Neural cell (in vitro differentiated cells): ENCODE data around the gene MMADHC. TPM values are rescaled to one million over a fixed set of nuclear protein-coding genes. Genes with fewer than 3 reads are reported as not detected.

Source experiments
- H2AFZ ChIP-seq: fragments of 200-600, 300-800 bp; sonication (generic), shearing (Covaris generic); 2 replicates; pipeline ENCODE4 v1.6.0; 2014; ENCODE audit warnings: low read depth, mild to moderate bottlenecking, antibody characterized with exemption, low read length, moderate library complexity
- H3F3A ChIP-seq: fragments of 200-600 bp; shearing (Covaris generic); 2 replicates; pipeline ENCODE4 v1.6.1; 2016; ENCODE audit warnings: mild to moderate bottlenecking, moderate library complexity, mixed read lengths, antibody characterized with exemption, low read length; ENCODE audit not compliant: insufficient read depth, poor library complexity, severe bottlenecking
- H3K27ac ChIP-seq: fragments of 200-600, 300-800 bp; sonication (generic), shearing (Covaris generic); 2 replicates; pipeline ENCODE4 v1.5.1; 2014; ENCODE audit warnings: mild to moderate bottlenecking, low read length, moderate library complexity
- H3K27me3 ChIP-seq: fragments of 300-800, 200-600 bp; sonication (generic), shearing (Covaris generic); 2 replicates; pipeline ENCODE4 v1.6.0; 2014; ENCODE audit warnings: mild to moderate bottlenecking, low read depth, low read length, moderate library complexity; ENCODE audit not compliant: insufficient read depth
- H3K36me3 ChIP-seq: fragments of 300-800, 200-600 bp; sonication (generic), shearing (Covaris generic); 2 replicates; pipeline ENCODE4 v1.5.1; 2014; ENCODE audit warnings: mild to moderate bottlenecking, antibody characterized with exemption, low read length, moderate library complexity; ENCODE audit not compliant: insufficient read depth
- H3K4me2 ChIP-seq: fragments of 300-800, 200-600 bp; sonication (generic), shearing (Covaris generic); 2 replicates; pipeline ENCODE4 v1.6.0; 2014; ENCODE audit warnings: mild to moderate bottlenecking, low read length
- H3K4me3 ChIP-seq: fragments of 300-800, 200-600 bp; sonication (generic), shearing (Covaris generic); 2 replicates; pipeline ENCODE4 v1.5.1; 2014; ENCODE audit warnings: mild to moderate bottlenecking, low read length, moderate library complexity
- H3K79me2 ChIP-seq: fragments of 200-600 bp; shearing (Covaris generic); replicated peaks from 2 replicates; pipeline ENCODE4 v1.6.0; 2014; ENCODE audit warnings: mild to moderate bottlenecking, low read length, moderate library complexity; ENCODE audit not compliant: insufficient read depth
- H3K9ac ChIP-seq: fragments of 300-800, 200-600 bp; sonication (generic), shearing (Covaris generic); 2 replicates; pipeline ENCODE4 v1.6.1; 2016; ENCODE audit warnings: mild to moderate bottlenecking, low read length, mixed read lengths
- H3K9me2 ChIP-seq: fragments of 200-600 bp; shearing (Covaris generic); 2 replicates; pipeline ENCODE4 v1.6.1; 2016; ENCODE audit warnings: mild to moderate bottlenecking, low read length, mixed read lengths; ENCODE audit not compliant: insufficient read depth
- H3K9me3 ChIP-seq: fragments of 200-600, 300-800 bp; sonication (generic), shearing (Covaris generic); 2 replicates; pipeline ENCODE4 v1.6.1; 2016; ENCODE audit warnings: mild to moderate bottlenecking, mixed run types, low read length, moderate library complexity, mixed read lengths
- H4K20me1 ChIP-seq: fragments of 200-600 bp; shearing (Covaris generic); 2 replicates; pipeline ENCODE4 v1.6.1; 2016; ENCODE audit warnings: mild to moderate bottlenecking, mixed run types; ENCODE audit not compliant: insufficient read depth
- CTCF ChIP-seq: fragments of 450-650 bp; IDR thresholded peaks from 2 replicates; pipeline ENCODE4 v1.5.1; 2014; ENCODE audit warnings: antibody characterized with exemption, mild to moderate bottlenecking, moderate library complexity; ENCODE audit not compliant: poor library complexity, severe bottlenecking
- EP300 ChIP-seq: fragments of 450-650 bp; conservative IDR thresholded peaks from 2 replicates; pipeline ENCODE4 v1.6.1; 2014; ENCODE audit warnings: antibody characterized with exemption, mild to moderate bottlenecking, moderate library complexity; ENCODE audit not compliant: poor library complexity, severe bottlenecking
- EZH2 ChIP-seq: fragments of 200-600, 300-800 bp; shearing (Covaris generic), sonication (generic); IDR thresholded peaks from 2 replicates; pipeline ENCODE4 v1.6.1; 2014; ENCODE audit warnings: antibody characterized with exemption, low read length, borderline replicate concordance, mild to moderate bottlenecking; ENCODE audit not compliant: insufficient read depth, poor library complexity, severe bottlenecking
- MXI1 ChIP-seq: fragments of 450-650 bp; conservative IDR thresholded peaks from 2 replicates; pipeline ENCODE4 v1.6.1; 2014; ENCODE audit warnings: antibody characterized with exemption, mild to moderate bottlenecking; ENCODE audit not compliant: poor library complexity, severe bottlenecking
- POLR2AphosphoS5 ChIP-seq: IDR thresholded peaks from 2 replicates; pipeline ENCODE4 v1.6.1; 2012
- RAD21 ChIP-seq: fragments of 450-650 bp; conservative IDR thresholded peaks from 2 replicates; pipeline ENCODE4 v1.6.1; 2014; ENCODE audit warnings: antibody characterized with exemption, mild to moderate bottlenecking, moderate library complexity
- REST ChIP-seq: IDR thresholded peaks from 2 replicates; pipeline ENCODE4 v1.6.1; 2012; ENCODE audit warnings: borderline replicate concordance
- SMC3 ChIP-seq: fragments of 450-650 bp; conservative IDR thresholded peaks from 2 replicates; pipeline ENCODE4 v1.6.1; 2014; ENCODE audit warnings: antibody characterized with exemption, mild to moderate bottlenecking, moderate library complexity; ENCODE audit not compliant: poor library complexity
- TAF1 ChIP-seq: IDR thresholded peaks from 2 replicates; pipeline ENCODE4 v1.6.1; 2012; ENCODE audit warnings: low read depth
- polyA plus RNA-seq: library from polyadenylated mRNA; depleted of rRNA; stranded (reverse); fragments of >200 nt; gene quantifications from 2 replicates; pipeline ENCODE4 v1.2.3, GENCODE V29; 2014

Gene MMADHC
- polyA plus RNA-seq, 1 donor from 2014 or later, result 250 TPM

- Histone ChIP-seq H3K4me2 (no peak overlapping the region), H3K4me3 (no peak overlapping the region)
- TF ChIP-seq CTCF (no peak), POLR2AphosphoS5 (no peak), MXI1 (no peak), EP300 (no peak), TAF1 (no peak), RAD21 (no peak), SMC3 (no peak)
These were observed 13.7 kb upstream of the MMADHC start for GRCh38 chr2:149601141-149601796.

GRCh38 chr2:149597668-149598326 lies 10.2 kb upstream of the MMADHC start:
- Histone ChIP-seq H3K4me2 (no peak overlapping the region), H2AFZ (no peak overlapping the region)

More at GRCh38 chr2:149601141-149601796, 13.7 kb upstream of the MMADHC start:
- H2AFZ ChIP-seq, result no peak overlapping the region
- H3K9ac ChIP-seq, result no peak overlapping the region
- no peaks in the 10 kb centered on the region for H3K36me3 ChIP-seq
- no peaks in the 10 kb centered on the region for H3F3A ChIP-seq
- no peak overlapping the region for H3K27ac ChIP-seq
- H4K20me1 ChIP-seq, result no peaks in the 10 kb centered on the region
- H3K27me3 ChIP-seq, result no peaks in the 10 kb centered on the region
- H3K9me3 ChIP-seq, result peaks cover 8% of the 10 kb centered on the region
- no peaks in the 10 kb centered on the region for H3K79me2 ChIP-seq
- H3K9me2 ChIP-seq, result no peaks in the 10 kb centered on the region

More at GRCh38 chr2:149597668-149598326, 10.2 kb upstream of the MMADHC start:
- Histone ChIP-seq H3K27ac (peak overlapping the region; percentile 35), H3K27me3 (no peaks in the 10 kb centered on the region), H3F3A (no peaks in the 10 kb centered on the region), H3K9ac (peak overlapping the region; percentile 20), H3K9me2 (no peaks in the 10 kb centered on the region), H3K9me3 (peaks cover 8% of the 10 kb centered on the region), H3K36me3 (no peaks in the 10 kb centered on the region), H4K20me1 (no peaks in the 10 kb centered on the region), H3K79me2 (no peaks in the 10 kb centered on the region), H3K4me3 (peak overlapping the region; percentile 40)
- TF ChIP-seq REST (peak; percentile 34), TAF1 (no peak), SMC3 (peak; percentile 98), POLR2AphosphoS5 (peak; percentile 38), EP300 (peak; percentile 47), CTCF (peak; percentile 95), EZH2 (no peak), MXI1 (no peak), RAD21 (peak; percentile 98)
